H54 (cell line): ENCODE data around the gene CSRP3.

Experiments
- DNase-seq: peaks from one replicate; pipeline ENCODE4 v3.0.0; 2011; ENCODE audit warnings: low spot score, mixed read lengths; ENCODE audit not compliant: insufficient read length
- FAIRE-seq: peaks from 3 replicates; lab custom pipeline; 2011; peaks lifted over from hg19 to GRCh38; lab: Jason Lieb, UNC
- POLR2A ChIP-seq: IDR thresholded peaks from 2 replicates; pipeline ENCODE4 v1.6.1; 2011; ENCODE audit warnings: low read depth, mild to moderate bottlenecking, low read length

CSRP3 gene

DNA sequence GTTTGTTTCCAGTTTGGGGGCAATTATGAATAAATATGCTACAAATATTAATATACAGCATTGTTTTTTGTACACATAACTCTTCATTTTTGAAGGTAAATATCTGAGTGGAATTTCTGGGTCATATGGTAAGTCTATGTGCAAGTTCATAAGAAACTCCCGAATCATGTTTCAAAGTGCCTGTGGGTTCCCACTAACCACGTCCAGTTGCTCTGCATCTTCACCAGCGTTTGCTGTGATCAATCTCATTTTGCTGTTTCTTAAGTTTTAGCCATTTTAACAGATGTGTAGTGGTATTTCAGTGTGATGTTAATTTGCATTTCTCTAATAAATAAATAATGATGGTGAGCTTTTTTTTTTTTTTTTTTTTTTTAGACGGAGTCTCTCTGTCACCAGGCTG lies 14.2 kb upstream of the CSRP3 start:
- FAIRE-seq: no peak
- DNase-seq: no peak
- TF ChIP-seq POLR2A: no peak

DNA sequence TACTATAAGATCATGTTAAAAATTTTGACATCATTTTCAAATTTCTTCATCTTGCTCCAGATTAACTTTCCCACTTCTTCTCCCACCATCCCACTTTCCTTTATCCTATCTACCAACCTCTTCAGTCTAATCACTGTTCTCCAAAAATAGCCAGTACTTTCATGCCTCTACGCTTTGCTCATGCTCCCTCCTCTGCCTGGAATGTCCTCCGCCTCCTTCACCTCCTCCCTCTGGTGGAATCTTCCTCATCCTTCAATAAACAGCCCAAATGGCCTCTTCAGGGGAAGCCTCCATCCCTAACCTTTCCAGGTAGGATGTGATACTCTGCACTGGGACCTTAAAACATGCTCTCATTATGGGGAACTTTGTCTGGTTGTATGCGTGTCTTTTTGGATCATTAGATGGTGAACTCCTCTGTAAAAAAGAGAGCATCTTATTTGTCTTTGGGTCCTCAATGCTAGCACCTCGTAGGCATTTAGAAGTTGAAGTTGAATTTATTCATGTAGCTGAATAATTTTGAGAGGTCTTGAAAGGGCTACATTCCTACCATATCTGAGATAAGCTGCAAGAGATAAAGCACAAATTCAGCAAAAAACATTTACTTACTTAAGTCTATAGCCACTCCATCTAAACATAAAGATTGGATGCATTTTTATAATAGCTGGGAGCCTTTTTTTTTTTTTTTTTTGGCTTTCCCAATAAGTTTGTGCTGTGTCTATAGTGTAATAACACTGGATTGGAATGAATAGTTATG lies 8.0 kb upstream of the CSRP3 start:
- no peak for FAIRE-seq
- no peak for DNase-seq
- TF ChIP-seq POLR2A: no peak

DNA sequence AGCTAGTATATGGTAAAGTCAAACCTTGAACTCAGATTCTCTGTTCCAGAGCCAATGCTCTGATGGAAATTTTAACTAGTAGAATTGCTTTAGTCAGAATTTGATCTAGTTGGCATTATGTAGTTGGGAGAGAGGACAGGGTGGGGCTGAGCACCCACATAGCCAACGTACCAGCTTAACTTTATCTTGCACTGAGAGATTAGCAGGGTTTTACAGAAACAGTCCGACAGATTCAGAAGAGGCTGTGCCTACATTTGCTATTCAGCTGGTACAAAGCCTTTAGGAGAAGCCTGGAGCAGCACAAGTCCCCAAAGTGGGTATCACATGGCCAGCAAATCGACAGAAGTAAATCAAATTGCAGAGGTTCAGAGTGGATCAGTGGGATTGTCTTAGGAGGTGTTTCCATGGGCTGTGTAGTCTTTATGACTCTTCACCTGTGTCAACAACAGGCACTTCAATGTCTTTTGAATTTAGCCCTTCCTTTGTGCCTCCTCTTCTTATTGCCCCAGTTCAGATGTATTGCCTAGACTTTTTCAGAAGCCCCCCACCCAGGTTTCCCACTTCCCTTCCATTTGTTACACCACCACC lies 7.3 kb upstream of the CSRP3 start:
- TF ChIP-seq POLR2A: no peak
- no peak for FAIRE-seq
- DNase-seq: no peak

- DNase-seq (no peak), FAIRE-seq (no peak)
- TF ChIP-seq POLR2A: no peak
These were observed 6.4 kb upstream of the CSRP3 start for GRCh38 chr11:19208181-19208580.

GRCh38 chr11:19204836-19205235 lies 3.1 kb upstream of the CSRP3 start:
- FAIRE-seq (no peak), DNase-seq (no peak)
- no peak for TF ChIP-seq POLR2A

DNA sequence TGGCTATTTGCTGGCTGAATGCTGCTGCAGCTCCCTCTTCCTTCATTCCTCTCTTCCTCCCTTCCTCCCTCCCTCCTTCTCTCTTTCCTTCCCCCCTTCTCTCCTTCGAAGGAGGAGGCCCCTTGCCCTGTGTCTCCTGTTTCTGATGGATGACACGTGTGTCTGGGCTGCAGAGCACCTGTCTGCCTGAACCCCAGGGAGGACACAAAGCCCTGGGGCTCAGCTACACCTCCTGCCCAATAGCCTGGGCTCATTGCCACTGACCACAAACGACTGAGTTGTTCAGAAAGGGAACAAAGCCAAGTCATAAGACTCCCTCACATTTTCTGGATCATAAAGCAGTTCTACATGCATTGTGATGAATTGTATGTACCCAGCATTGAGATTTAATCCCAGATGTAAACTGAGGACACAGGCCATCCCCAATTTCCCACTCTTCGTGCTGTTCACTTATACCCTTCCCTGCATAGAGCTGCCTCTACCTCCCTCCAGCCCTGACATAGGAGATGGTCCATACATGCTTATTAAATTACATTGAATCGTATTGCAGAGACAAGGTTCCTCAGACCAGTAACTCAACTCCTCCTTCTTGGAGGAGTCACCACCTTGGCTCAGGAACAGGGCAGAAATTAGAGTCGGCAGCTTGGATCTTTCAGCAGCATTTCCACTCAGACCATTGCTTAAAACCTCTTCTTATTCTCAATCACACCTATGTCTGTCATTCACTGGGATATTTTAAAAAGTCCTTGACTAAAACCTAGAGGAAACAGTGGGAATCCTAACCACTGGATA lies 1.2 kb downstream of the CSRP3 start:
- DNase-seq: peak; percentile 61
- FAIRE-seq: peak; percentile 92
- no peak for TF ChIP-seq POLR2A

DNA sequence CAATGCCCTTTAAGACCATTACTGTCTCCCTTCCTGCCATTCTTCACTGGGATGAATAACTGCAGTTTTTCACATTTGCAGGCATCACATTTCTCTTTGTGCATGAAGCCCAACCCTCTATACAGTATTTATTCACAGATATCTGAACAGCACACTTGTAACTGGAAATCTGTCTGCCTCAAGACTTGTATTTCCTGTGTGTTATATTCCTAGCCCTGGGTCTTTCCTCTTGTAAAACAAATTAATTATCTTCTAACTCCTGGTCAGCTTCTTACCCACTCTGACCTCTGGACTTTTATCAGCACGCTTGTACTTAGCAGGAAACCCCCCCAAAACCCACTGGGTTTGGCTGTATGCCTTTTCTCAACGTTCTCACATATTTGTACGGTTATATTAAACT lies 2.0 kb downstream of the CSRP3 start:
- TF ChIP-seq POLR2A: no peak
- FAIRE-seq: no peak
- DNase-seq: no peak

DNA sequence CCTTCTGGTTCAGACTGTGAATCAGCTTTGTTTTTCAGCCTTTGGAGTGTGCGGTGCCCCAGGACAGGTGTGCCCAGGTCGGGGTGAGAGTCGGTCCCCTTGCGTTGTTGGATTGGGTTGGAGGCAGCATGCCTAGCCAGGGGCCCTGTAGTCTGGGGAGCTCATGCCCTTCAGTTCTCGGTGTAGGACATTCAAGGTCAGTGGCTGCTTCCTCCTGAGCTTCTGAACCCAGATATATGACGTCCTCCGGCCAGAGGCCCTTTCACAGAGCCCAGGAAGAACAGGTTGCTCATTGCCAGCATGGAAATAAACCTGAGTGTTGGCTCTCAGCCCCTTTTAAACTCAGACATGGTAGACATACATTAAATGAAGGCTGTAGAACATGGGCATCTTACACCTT lies 2.7 kb downstream of the CSRP3 start:
- FAIRE-seq: no peak
- TF ChIP-seq POLR2A: no peak
- no peak for DNase-seq

GRCh38 chr11:19196432-19196831 lies 5.4 kb downstream of the CSRP3 start:
- DNase-seq (no peak), FAIRE-seq (no peak)
- TF ChIP-seq POLR2A: no peak

- no peak for TF ChIP-seq POLR2A
- no peak for DNase-seq
- no peak for FAIRE-seq
These were observed 7.0 kb downstream of the CSRP3 start for GRCh38 chr11:19194620-19195308.

DNA sequence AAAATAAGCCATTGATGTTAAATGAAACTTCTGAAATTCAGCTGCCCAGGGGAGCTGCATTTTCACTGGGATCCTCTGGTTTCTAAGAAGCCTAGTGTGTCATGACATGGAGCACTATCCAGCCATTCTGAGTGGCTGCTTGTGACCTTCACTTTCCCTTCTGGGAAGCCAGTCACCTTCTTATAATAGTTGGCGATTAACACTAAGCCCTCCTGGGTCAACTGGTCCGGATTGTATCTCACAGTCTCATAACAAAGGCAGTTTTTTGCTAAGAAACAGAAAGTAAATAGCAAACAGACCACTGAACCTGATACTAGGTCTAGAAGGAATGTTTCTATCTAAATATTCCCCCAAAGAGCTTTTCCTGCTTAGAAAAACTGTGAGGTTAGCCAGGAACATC lies 7.9 kb downstream of the CSRP3 start:
- TF ChIP-seq POLR2A: no peak
- no peak for FAIRE-seq
- no peak for DNase-seq

DNA sequence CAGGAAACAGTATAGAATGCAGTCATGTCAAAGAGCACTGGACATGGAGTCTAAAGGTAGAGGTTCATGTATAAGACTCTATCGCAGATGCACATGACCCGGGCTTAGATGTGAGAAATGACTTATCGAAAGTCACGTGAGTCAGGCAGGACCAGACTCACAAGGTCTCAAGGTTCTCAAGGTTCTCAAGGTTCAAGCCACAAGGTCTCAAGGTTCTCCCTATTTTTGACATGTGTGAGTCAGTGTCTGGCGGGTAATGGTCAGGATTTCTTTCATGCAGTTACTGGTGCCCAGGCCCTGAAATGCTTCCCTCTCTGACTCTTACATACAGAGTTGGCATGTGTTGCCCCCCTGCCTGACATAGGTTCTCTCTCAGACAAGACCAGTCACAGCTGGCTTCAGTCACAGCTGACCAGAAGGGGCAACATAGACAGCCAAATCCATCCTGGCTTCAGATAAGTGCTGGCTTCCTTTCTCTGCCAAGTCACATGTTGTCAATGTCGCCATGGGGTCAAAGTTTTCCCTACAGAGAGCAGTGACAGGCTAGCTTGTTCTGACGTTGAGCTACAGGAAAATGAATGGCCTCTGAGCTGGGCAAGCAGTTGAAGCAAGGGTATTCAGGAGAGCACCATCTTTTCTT lies 10.1 kb downstream of the CSRP3 start:
- FAIRE-seq (no peak), DNase-seq (no peak)
- TF ChIP-seq POLR2A: no peak

DNA sequence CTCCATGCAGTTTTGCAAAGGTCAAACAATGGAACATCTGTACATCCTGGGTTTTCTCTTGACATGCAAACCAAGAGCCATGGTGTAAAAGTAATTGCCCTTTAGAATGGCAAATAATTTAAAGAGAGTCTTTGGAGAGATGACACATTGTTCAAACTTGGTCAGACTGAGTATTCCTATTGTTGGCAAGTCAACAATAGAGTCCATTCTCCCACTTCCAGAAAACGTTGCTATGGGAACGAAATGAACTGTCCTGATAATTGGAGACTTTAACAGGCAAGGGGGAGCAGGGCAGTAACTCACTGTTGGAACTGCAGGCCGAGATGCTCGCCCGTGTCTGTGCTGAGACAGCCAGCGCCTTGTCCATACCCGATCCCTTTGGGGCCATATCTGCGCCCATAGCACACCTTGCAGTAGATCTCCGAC lies 13.9 kb downstream of the CSRP3 start:
- FAIRE-seq (no peak), DNase-seq (no peak)
- no peak for TF ChIP-seq POLR2A
